HG03175 (cell line): Measurements from ENCODE around the gene TRIM34.
"Not testable (repeated sequence)": the region's sequence is repeated elsewhere in the genome, so short reads cannot be mapped to it uniquely, and the experiment has no call there.

ENCODE experiments used
- ATAC-seq: cut with Tn5 transposase; IDR thresholded peaks from one replicate; pipeline ENCODE4 v1.9.1; 2021; ENCODE audit warnings: mild to moderate bottlenecking, moderate library complexity; ENCODE audit not compliant: unreplicated experiment

The TRIM34 gene

GRCh38 chr11:5620651-5621521 lies 3.9 kb upstream of the TRIM34 start:
- ATAC-seq = no peak

GRCh38 chr11:5621580-5621979 lies 3.2 kb upstream of the TRIM34 start:
- ATAC-seq = no peak

GRCh38 chr11:5622802-5623201 lies 2.0 kb upstream of the TRIM34 start:
- ATAC-seq = no peak

- no peak for ATAC-seq
These were observed 480 bp downstream of the TRIM34 start for GRCh38 chr11:5625281-5625680.

GRCh38 chr11:5626196-5626595 lies 1.4 kb downstream of the TRIM34 start:
- ATAC-seq = no peak

- ATAC-seq = no peak
These were observed 6.6 kb downstream of the TRIM34 start for GRCh38 chr11:5631417-5631816.

GRCh38 chr11:5631969-5632635 lies 7.3 kb downstream of the TRIM34 start:
- ATAC-seq = peak; percentile 94

GRCh38 chr11:5639953-5640352 lies 15.2 kb downstream of the TRIM34 start:
- ATAC-seq = no peak

GRCh38 chr11:5643585-5643984 lies 18.8 kb downstream of the TRIM34 start:
- no peak for ATAC-seq

- no peak for ATAC-seq
These were observed 21.3 kb downstream of the TRIM34 start for GRCh38 chr11:5646139-5646538.

- ATAC-seq = no peak
These were observed 30.7 kb downstream of the TRIM34 start for GRCh38 chr11:5655474-5655873.

- ATAC-seq = not testable (repeated sequence)
These were observed 32.2 kb downstream of the TRIM34 start for GRCh38 chr11:5656956-5657355.

GRCh38 chr11:5658318-5658717 lies 33.5 kb downstream of the TRIM34 start:
- ATAC-seq = no peak

- ATAC-seq = no peak
These were observed 38.7 kb downstream of the TRIM34 start for GRCh38 chr11:5663511-5663910.

- ATAC-seq = no peak
These were observed 40.3 kb downstream of the TRIM34 start for GRCh38 chr11:5665051-5665570.

GRCh38 chr11:5665746-5666401 lies 41.1 kb downstream of the TRIM34 start:
- no peak for ATAC-seq

GRCh38 chr11:5666402-5666793 lies 41.6 kb downstream of the TRIM34 start:
- ATAC-seq = no peak

GRCh38 chr11:5671831-5672230 lies 47.0 kb downstream of the TRIM34 start:
- ATAC-seq = no peak

GRCh38 chr11:5674391-5674790 lies 49.6 kb downstream of the TRIM34 start:
- ATAC-seq = no peak

GRCh38 chr11:5679811-5680210 lies 55.0 kb downstream of the TRIM34 start:
- no peak for ATAC-seq

GRCh38 chr11:5682890-5683441 lies 58.2 kb downstream of the TRIM34 start:
- ATAC-seq = not testable (repeated sequence)
